Ramos (cell line): ENCODE data around the gene ACBD7.

Source experiments
- in situ Hi-C: fragments of 300-500 bp; cut with MboI; formaldehyde crosslinking; loops from one replicate; pipeline ENCODE4 v1.14.3; 2022; ENCODE audit warnings: low sequenced_read_pairs; ENCODE audit not compliant: unreplicated experiment

ACBD7 gene

GRCh38 chr10:15027741-15028140 is 60.8 kb downstream of the ACBD7 start:
- in situ Hi-C loops, result no loop called here
